ENCODE measurements around the gene MYORG.

DNA sequence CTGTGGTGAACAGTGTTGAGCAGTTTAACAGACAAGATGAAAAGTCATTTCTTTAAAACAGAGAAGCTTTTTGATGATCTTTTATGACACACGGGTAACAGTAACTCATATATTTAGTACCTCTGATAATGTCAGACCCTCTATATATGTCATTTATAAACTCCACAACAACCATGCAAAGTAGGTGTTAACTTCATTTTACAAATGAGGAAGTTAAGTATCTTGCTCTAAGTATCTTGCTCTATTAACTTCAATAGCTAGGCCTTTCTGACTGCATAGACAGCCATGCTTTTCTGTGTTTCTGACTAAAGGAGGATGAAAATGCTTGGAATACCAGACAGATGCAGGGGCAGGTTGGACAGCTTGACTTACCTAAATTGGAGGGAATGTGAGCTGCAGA lies 45.5 kb downstream of the MYORG start:
- TF ChIP-seq, protein P1, sequence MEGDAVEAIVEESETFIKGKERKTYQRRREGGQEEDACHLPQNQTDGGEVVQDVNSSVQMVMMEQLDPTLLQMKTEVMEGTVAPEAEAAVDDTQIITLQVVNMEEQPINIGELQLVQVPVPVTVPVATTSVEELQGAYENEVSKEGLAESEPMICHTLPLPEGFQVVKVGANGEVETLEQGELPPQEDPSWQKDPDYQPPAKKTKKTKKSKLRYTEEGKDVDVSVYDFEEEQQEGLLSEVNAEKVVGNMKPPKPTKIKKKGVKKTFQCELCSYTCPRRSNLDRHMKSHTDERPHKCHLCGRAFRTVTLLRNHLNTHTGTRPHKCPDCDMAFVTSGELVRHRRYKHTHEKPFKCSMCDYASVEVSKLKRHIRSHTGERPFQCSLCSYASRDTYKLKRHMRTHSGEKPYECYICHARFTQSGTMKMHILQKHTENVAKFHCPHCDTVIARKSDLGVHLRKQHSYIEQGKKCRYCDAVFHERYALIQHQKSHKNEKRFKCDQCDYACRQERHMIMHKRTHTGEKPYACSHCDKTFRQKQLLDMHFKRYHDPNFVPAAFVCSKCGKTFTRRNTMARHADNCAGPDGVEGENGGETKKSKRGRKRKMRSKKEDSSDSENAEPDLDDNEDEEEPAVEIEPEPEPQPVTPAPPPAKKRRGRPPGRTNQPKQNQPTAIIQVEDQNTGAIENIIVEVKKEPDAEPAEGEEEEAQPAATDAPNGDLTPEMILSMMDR (IDR thresholded peaks at IDR 0.05) = no peak
- no peak for TF ChIP-seq EP300 (IDR thresholded peaks at IDR 0.05)
- TF ChIP-seq POLR2A (IDR thresholded peaks at IDR 0.05; ENCODE audit: low read depth) = no peak
